ENCODE results near the gene NUP214. TPM values are rescaled to one million over a fixed set of nuclear protein-coding genes. Genes with fewer than 3 reads are reported as not detected.
A peak's percentile ranks its signal among the peaks of the same experiment; 100 is the strongest.

NUP214 gene
- total RNA-seq, 1 donor from 2014 or later, result 30.5 TPM

DNA sequence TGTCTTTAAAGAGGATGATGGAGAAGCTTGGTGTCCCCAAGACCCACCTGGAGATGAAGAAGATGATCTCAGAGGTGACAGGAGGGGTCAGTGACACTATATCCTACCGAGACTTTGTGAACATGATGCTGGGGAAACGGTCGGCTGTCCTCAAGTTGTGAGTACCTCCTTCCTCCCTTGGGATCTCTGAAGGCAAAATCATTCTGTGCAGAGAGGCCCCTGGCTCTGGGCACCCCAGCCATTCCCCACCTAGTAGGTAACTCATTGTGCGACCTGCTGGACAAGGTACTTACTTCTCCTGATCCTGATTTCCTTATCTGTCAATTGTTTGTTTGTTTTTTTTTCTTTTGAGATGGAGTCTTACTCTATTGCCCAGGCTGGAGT is 7.6 kb upstream of the NUP214 start:
- no peak for TF ChIP-seq CTCF (IDR thresholded peaks at IDR 0.05; ENCODE audit: insufficient read depth, low read length, poor library complexity, severe bottlenecking)
- no peak for DNase-seq (ENCODE audit: low read depth)
- H3K27me3 ChIP-seq (ENCODE audit: control insufficient read depth, insufficient read depth, low read length), result no peaks in the 10 kb centered on the region
- H3K4me3 ChIP-seq (ENCODE audit: low read depth, low read length), result no peak overlapping the region
- no peaks in the 10 kb centered on the region for H3K36me3 ChIP-seq (ENCODE audit: control insufficient read depth, insufficient read depth, low read length)

- no peaks in the 10 kb centered on the region for H3K36me3 ChIP-seq (ENCODE audit: control insufficient read depth, insufficient read depth, low read length)
- no peak for TF ChIP-seq CTCF (IDR thresholded peaks at IDR 0.05; ENCODE audit: insufficient read depth, low read length, poor library complexity, severe bottlenecking)
These were observed 5.8 kb upstream of the NUP214 start for GRCh38 chr9:131119600-131119999.

GRCh38 chr9:131120620-131121228 is 4.7 kb upstream of the NUP214 start:
- H3K36me3 ChIP-seq (ENCODE audit: control insufficient read depth, insufficient read depth, low read length), result no peaks in the 10 kb centered on the region
- H3K27me3 ChIP-seq (ENCODE audit: control insufficient read depth, insufficient read depth, low read length), result no peaks in the 10 kb centered on the region
- no peak for DNase-seq (ENCODE audit: low read depth)
- no peak overlapping the region for H3K4me3 ChIP-seq (ENCODE audit: low read depth, low read length)
- TF ChIP-seq CTCF (IDR thresholded peaks at IDR 0.05; ENCODE audit: insufficient read depth, low read length, poor library complexity, severe bottlenecking), result no peak

More at GRCh38 chr9:131119600-131119999, 5.8 kb upstream of the NUP214 start:
- no peak for DNase-seq (ENCODE audit: low read depth)
- Histone ChIP-seq H3K27me3 (ENCODE audit: control insufficient read depth, insufficient read depth, low read length) (no peaks in the 10 kb centered on the region), H3K4me3 (ENCODE audit: low read depth, low read length) (no peak overlapping the region)

- Histone ChIP-seq H3K36me3 (ENCODE audit: control insufficient read depth, insufficient read depth, low read length) (no peaks in the 10 kb centered on the region), H3K4me3 (ENCODE audit: low read depth, low read length) (no peak overlapping the region), H3K27me3 (ENCODE audit: control insufficient read depth, insufficient read depth, low read length) (no peaks in the 10 kb centered on the region)
- no peak for DNase-seq (ENCODE audit: low read depth)
- TF ChIP-seq CTCF (IDR thresholded peaks at IDR 0.05; ENCODE audit: insufficient read depth, low read length, poor library complexity, severe bottlenecking), result no peak
These were observed 4.0 kb upstream of the NUP214 start for GRCh38 chr9:131121346-131121745.

DNA sequence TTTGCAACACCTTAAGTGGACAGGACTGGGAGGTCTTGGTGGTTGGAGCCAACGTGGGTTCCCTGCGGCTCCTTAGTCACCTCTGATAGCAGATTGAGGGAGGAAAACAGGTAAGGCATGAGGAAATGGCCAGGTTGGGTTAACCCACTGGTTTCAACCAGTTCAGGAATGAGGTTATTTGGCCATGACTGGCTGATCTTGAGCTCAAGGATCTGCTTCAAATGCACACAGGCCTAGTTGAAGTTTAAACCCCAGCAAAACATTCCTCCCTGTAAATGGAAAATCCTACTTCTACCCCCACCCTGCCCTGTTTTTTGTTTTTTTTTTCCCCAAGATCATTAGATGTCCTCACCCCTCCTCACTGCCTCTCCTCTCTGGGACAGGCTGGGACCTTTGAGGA is 3.2 kb upstream of the NUP214 start:
- no peak for TF ChIP-seq CTCF (IDR thresholded peaks at IDR 0.05; ENCODE audit: insufficient read depth, low read length, poor library complexity, severe bottlenecking)
- DNase-seq (ENCODE audit: low read depth), result peak; percentile 44
- no peaks in the 10 kb centered on the region for H3K27me3 ChIP-seq (ENCODE audit: control insufficient read depth, insufficient read depth, low read length)
- H3K4me3 ChIP-seq (ENCODE audit: low read depth, low read length), result no peak overlapping the region
- no peaks in the 10 kb centered on the region for H3K36me3 ChIP-seq (ENCODE audit: control insufficient read depth, insufficient read depth, low read length)

DNA sequence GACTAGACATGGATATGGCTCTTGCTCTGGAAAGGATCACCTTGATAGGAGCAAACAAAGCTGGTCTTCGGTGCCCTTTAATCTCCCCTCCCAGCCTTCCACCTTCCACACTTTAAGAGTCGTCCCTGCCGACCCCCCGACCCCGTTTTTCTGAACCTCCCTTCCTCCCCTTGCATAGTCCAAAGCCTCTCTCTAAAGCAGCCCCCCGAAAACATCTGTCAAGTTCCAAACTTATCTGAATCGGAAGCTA is 423 bp upstream of the NUP214 start:
- Histone ChIP-seq H3K27me3 (ENCODE audit: control insufficient read depth, insufficient read depth, low read length) (no peaks in the 10 kb centered on the region), H3K4me3 (ENCODE audit: low read depth, low read length) (peak overlapping the region; percentile 78), H3K36me3 (ENCODE audit: control insufficient read depth, insufficient read depth, low read length) (no peaks in the 10 kb centered on the region)
- TF ChIP-seq CTCF (IDR thresholded peaks at IDR 0.05; ENCODE audit: insufficient read depth, low read length, poor library complexity, severe bottlenecking), result no peak
- DNase-seq (ENCODE audit: low read depth), result no peak

Measured in kidney epithelial cell (primary cell).